Stimulated activated CD8-positive, alpha-beta memory T cell treated with anti-CD3 and anti-CD28 coated beads, Interleukin-4, amount 100 ng/mL, for 4 hours (primary cell): ENCODE measurements around the gene RAB26.
"Not testable (repeated sequence)": the region's sequence is repeated elsewhere in the genome, so short reads cannot be mapped to it uniquely, and the experiment has no call there.

Source experiments
- DNase-seq, 2 donors: peaks; one replicate each; pipeline ENCODE4 v3.0.0-alpha.2; 2020; ENCODE audit warnings: low read depth in 2 of 2, low spot score in 1 of 2

Gene RAB26

DNA sequence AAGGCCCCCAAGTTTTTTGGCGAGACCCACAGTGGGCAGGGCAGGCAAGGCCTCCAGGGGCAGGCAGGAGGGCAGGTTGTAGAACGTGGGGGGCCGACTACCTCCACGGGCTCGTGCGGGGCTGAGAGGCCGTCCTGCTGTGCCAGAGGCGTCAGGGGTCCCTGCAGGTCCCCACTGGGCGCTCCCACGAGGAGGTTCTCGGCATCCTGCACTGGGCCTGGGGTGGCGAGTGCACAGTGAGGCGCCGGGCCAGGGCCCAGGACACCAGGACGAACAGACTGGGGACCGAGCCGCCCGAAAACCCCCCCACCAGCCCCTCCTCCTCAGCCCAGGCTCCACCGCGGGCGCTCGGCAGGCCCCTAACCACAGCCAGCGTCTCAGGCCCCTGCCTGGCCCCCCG lies 32.0 kb upstream of the RAB26 start:
- not testable (repeated sequence) for DNase-seq

DNA sequence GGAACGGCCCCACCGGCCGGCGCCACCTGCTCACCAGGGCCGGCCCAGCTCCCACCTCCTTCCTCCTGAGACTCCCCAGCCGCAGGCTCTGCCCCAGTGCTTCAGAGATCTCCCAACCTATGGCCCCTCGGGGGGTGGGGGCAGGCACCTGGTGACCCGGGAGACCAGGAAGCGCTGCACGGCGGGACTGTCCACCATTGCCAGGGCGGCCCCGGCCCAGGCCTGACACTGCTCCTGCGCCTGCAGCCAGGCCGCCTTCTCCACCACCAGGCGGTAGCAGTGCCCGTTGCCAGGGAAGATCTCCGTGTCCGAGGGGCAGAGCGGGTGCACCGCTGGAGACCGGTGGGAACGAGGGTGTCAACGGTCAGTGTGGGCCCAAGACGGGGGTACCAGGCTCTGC lies 31.1 kb upstream of the RAB26 start:
- DNase-seq = not testable (repeated sequence)

DNA sequence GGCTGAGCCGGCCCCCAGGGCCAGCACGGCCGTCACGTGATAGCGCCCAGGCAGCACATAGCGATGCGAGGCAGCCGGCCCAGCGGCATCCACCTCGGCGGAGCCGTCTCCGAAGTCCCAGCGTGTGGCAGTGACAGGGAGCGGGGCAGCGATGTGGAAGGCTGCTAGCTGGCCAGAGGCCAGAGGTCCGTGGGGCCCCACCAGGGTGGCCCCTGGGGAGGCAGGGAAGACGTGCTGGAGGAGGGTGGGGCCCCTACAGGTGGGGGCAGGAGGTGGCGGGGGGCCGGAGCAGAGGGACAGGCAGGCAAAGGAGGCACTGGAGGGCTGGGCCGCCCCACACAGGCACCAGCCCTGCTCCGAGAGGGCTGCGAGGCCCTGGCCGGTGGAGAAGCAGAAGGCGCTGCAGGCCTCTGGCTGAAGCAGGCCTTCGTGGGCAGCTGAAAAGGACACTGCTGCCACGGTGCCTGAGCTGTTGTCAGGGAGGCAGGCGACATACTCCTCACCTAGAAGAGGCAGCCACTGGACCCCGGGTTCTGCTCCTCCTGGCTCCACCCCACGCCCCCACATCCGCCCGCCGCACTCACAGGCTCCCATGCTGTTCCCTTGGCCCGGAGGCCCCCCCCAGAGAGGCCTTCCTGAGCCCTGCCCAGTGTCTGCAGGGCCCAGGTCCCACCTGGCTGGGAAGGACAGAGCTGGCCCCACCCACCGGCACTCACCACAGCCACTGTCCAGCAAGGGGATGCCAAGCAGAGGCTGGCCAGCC lies 30.3 kb upstream of the RAB26 start:
- DNase-seq = not testable (repeated sequence)

DNA sequence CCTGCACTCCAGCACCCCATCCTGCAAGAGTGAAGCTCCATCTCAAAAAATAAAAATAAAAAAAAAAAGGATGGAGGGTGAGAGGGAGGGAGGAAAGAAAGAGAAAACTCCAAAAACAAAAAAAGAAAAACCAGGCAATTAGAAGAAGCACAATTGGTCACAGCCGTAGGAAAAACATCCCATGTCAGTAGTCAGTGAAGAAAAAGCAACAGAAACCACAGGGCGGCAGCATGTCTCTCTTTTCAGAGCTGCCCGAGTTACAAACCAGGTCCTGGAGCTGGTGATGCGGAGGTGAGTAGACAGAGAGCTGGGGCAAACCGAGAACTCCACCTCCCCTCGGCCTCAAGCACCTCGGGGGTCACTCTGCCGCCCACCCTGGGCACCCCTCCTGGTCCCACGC lies 27.1 kb upstream of the RAB26 start:
- not testable (repeated sequence) for DNase-seq

DNA sequence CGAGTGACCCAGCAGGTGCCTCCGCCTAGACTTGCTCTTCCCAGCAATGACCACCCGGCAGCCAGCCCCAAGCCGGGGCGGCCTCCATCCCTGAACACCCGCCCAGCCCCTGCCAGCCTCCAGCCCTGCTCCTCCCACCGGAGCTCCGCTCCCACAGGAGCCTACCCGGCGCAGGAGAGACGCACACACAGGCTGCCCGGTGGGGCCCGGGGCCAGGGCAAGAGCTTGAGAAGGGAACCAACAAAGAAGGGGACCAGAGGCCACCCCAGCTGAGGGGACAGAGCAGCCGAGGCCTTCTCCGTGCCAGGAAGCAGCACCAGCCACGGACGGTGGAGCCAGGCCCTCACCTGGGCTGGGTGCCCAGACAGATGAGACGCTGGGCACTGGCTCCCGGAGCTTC lies 26.6 kb upstream of the RAB26 start:
- DNase-seq = no peak

DNA sequence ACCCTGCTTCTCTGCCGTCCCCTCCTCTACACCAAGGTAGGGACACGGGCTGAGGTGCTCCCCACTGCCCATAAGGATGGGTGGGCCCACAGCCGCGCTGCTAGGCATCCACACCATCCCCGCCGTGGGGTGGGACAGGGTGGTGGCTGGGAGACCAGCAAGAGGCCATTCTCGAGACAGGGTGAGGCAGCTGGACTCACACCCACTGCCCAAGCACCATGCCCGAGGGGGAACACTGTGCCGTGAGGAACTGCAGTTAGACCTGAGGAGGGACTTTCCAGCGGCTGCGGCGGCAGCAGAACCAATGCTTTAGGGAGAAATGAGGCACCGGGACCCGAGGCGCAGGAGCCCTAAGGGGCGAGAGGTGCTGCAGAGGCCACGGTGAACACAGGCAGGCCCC lies 26.0 kb upstream of the RAB26 start:
- DNase-seq = no peak

DNA sequence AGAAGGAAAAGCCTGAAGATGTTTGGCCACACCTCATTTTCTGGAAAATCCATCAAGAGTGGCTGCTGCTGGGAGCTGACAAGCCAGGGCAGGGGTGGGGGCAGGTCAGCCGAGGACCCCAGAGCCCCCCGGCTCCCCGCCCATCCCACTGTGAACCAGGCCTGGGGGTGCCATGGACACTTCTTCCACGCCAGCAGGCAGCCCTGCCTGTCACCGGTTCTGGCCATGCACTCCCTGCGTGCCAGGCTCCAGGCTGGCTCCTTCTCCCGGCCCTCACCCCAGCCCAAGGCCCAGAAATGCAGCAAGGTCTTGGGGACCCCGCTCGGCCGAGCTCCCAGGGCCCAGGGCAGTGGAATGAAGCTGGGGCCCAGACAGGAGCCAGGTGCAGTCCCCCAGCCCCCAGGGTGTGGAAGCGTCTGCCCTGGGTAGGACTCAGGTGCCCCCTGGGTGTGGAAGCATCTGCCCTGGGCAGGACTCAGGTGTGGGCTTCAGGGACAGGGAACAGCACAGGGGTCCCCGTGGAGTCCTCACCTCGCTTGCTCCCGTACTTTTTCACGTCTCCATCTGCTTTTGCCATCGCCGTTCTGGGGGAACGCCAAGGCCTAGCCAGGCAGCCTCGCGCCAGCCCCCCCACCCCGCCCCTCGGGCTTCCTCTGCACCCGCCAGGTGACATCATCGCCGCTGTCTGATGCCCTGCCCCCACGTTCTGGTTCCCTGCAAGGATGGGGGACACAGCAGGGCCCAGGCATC lies 25.3 kb upstream of the RAB26 start:
- DNase-seq = not testable (repeated sequence)

DNA sequence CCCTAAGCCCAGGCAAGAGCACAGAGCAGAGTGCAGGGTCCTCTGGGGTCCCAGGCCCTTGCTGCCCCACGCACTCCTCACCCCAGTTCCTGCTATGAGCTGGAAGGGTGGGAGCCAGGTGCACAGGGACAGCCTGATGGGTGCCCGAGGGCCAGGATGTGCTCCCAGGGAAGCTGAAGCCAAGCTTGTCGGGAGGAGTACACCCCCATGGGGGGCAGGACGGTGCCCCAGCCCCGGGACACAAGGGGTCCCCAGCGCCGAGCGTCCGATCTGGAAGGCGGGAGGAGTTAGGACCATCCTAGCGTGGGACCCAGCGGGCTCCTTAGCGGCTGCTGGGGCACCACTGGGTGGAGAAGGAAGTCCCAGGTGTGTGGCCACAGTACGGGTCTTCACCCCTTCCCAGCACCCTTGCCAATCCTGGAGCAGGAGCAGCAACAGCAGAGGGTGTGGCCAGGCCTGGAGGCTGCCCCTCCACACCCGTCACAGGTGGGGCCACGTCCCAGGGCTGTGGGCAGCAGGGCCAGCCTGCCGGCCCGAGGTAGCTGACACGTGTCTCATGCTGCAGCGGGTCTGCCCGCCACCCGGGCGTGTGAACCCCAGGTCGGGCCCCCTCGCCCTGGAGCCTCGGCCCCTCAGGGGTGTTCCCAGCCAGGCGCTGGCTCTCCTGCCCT lies 24.6 kb upstream of the RAB26 start:
- not testable (repeated sequence) for DNase-seq

DNA sequence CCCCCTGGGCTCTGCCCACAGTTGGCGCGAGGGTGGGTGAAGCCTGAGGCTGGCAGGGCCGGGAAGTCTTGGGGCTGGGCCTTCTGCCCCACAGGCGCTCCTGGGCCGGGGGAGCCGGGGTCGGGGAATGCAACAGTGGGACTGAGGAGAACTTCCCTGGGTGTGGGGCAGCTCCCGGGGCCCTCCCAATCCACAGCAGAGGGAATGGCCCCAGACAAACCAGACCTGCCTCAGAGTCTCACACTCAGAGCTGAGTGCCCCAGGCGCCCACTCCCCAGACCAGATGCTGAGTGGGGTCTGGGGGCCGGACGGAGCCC lies 24.1 kb upstream of the RAB26 start:
- DNase-seq = not testable (repeated sequence)

DNA sequence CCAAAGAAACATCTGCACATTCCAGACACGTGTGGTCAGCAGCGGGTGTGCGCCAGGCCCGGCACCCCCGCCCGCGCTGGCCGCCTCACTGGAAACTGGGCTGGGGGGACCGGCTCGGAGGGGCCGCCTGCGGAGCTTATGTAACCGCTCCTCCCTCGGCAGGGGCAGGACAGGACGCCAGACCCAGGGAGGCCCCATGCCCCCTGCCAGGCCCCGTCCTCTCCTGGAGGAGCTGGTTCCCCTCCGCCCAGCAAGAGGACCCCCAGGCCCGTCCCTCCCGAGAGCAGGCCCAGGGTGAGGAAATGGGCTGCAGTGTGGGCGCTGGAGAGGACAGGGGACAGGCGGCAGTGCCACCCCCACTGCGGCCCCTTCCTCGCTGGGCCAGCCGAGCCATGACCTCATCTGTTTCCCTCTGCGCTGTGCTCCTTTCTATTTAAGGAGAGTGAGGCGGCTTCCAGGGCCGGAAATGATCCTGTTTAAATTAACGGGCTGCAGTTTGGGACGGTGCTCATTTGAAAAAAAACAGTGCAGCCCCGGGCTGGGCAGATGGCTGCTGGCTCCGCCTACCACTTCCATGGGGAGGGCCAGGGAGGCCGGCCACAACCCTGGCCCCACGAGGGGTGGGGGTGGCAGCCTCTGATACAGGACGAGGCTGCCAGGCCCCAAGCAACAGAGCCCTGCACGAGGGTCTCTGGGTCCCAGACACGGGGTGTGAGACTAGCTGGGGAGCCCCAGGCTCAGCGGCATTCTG lies 23.6 kb upstream of the RAB26 start:
- DNase-seq = not testable (repeated sequence)

DNA sequence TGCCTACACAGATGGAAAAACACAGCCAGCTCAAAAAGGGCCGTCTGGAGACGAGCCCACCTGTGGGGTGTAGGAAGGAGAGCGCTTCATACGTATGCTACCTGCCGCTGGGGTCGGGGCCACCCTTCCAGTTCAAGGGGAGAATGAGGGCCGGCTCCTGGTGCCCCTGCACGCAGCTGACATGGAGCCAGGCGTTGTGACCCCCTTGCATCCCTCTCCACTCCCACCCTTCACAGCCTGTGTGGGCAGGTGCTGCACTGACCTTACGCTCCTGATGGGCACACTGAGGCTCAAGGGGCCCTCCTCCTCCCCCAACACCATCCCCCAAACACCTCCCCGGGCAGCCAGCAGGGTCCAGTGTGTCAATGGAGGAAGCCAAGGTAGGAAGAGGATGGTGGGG lies 22.8 kb upstream of the RAB26 start:
- not testable (repeated sequence) for DNase-seq

DNA sequence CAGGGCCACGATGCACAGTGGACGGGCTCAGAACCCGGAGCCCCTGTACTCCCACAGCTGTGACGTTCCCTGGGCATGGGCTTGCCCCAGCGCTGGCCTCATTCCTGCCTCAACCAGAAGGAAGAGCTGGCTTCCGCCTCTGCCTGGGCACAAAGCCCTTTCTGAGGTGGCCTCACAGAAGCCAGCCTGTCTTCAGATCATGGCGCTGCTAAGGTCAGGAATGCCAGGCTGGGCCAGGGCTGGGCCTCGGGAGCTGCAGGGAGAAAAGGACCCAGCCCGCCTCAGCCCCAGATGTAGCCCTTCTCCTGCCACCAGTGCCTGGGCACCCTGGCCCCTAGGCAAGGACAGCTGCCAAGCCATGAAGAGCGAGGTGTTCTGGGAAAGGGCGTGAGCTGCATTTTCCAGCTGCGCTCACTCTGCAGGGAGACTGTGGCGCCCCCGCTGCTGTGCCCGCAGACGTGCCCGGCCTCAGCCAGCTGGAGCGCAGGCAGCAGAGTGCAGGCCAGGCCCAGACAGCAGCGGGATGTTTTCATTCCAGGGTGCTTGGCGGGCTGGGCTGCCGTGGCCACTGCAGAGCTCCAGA lies 22.2 kb upstream of the RAB26 start:
- not testable (repeated sequence) for DNase-seq

DNA sequence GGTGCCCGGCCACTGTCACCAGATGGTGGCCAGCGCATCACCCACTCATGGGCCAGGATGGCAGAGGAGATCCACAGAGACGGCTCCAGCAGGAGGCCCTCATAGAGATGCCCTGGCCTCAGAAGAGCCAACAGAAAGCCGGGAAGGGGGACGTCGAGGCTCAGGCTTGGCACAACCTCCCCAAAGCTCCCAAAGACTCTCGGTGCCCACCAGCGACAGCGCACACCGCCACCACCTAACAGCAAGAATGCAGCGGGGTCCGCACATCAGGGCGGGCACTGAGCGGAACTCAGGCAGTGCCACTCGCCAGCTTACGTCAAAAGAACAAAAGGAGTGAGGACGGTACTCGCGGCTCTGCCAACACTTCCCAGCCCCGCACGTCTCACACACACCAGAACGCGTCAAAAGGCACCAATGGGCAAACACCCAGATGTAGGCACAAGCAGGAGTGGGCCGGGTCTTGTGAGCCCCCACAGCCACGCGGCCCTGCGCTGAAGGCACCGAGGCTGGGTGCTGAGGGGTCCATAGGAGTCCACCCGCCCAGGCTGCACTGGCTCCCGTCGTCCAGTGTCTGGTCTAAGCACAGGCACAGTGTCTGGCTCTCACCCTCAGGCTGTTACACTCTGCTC lies 21.4 kb upstream of the RAB26 start:
- not testable (repeated sequence) for DNase-seq

DNA sequence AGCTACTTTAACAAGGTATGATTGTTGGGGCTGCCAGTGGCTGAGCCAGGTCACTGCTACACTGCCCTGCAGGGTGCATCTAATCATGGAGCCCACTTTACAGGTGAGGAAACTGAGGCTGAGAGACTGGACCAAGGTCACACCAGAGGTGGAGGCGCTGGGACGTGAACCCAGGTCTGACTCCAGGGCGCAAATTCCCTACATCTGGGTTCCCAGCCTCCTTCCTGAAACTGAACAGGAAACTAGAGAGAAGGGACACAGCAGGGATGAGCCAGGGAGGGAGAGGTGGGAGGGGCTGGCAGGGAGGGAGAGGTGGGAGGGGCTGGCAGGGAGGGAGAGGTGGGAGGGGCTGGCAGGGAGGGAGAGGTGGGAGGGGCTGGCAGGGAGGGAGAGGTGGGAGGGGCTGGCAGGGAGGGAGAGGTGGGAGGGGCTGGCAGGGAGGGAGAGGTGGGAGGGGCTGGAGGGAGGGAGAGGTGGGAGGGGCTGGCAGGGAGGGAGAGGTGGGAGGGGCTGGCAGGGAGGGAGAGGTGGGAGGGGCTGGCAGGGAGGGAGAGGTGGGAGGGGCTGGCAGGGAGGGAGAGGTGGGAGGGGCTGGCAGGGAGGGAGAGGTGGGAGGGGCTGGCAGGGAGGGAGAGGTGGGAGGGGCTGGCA lies 20.7 kb upstream of the RAB26 start:
- not testable (repeated sequence) for DNase-seq

DNA sequence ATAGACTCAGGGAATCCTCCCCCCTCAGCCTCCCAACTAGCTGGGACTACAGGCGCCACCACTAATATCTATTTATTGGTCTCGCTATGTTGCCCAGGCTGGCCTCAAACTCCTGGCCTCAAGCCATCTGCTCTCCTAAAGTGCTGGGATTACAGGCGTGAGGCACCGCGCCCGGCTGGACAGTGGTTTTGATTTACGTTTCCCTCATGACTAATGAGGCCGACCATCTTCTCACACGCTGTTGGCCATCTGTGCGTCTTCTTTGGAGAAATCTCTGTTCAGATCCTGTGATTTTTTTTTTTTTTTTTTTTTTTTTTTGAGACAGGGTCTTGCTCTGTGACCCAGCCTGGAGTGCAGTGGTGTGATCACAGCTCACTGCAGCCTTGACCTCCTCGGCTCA lies 19.2 kb upstream of the RAB26 start:
- not testable (repeated sequence) for DNase-seq

DNA sequence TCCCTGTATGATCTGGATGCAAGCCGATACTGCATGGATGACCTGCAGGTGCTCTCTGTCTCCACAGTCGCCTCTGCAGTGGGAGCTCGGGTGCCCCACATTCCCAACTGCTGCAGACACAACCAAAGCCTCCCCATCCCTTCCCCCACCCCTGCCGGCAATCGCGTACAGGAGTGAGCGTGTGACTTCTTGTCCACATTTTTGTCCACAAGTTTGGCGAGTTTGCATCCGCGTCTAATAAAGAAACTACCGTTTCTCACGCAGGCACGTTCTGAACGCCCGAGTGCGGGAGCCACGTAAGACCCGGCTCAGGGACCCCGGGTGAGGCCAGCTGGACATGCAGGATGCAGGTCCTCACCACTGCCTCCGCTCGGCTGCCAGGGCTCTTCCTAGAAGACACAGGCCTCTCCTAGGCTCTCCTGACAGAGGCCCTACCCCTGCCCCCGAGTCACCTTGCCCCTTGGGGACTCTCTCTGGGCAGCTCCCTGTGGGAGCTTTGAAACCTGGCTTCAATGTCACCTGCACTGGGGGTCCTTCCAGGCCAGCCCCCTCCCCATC lies 18.5 kb upstream of the RAB26 start:
- DNase-seq = not testable (repeated sequence)

DNA sequence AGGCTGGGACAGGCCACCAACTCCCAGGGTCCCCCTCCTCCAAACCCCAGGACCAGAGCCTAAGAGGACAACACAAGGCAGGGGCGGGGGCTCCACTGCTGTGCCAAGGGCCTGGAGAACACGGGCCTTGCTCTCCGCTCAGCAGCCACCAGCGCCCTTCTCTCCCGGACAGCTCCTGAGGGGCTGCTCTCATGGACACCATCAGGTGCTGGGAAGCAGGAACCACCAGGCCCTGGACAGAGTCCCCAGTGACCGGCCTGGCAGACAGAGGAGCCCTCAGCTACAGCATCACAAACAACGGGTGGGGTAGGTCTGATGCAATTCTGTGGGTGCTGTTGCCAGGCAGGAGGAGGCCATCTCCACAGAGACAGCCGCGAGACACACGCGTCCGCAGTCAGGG lies 14.6 kb upstream of the RAB26 start:
- not testable (repeated sequence) for DNase-seq

DNA sequence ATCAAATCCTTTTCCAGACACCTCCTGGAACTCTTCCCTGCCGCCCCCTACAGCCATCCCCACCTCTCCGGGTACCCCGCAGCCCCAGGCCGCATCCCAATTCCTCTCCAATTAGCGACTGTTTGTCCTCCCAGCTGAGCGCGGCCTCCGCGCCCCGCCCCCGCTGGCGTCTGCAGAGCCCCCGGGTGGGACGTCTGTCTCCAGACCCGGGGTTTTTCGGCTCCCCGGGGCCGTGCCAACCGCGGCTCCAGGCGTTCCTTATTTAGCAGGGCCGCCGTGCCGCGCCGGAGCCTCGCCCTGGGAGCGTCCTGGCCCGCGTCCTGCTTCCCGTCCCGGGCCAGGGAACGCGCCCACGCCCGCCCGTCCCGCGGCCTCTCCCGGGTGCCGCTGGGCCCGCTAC lies 13.4 kb upstream of the RAB26 start:
- DNase-seq = not testable (repeated sequence)

DNA sequence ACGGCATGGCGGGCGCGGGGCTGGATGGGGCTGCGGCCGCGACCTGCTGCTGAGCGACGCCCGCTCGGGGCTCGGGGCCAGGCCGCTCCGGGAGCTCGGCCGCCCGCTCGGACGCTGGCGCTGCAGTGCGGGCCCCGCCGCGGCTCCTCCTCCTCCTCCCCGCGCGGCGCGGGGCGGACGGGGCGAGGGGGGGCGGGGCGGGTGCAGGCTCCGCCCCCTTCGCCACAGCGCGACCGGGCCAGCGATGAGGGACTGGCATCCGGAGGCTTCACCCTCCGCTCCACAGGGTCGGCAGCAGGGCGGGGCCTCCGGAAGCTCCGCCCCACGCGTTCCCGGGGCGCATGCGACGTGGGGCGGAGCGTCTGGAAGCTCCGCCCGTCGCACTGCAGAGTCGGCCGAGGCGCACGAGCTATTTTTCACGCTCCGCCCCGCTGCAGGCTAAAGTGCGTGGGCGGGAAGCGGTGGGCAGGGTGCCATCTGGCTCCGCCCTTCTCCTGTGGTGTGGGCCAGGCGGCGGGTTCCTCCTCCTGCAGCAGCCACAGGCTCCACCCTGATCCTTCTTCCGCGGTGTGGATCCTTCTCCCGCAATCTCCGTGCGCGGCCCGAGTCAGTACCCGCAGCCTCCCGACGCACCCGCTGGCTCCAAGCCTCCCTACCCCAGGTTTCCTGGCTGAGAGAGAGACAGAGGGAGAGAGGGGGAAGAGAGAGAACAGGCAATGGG lies 12.5 kb upstream of the RAB26 start, which contains the start of gene PKD1:
Gene PKD1, minus strand, starts transcription at position 129 of the 721 bp plus-strand sequence. CDS start 209 bp downstream, outside the sequence.
- DNase-seq = peak; percentile 92 to 97
